ENCODE measurements around the gene DPEP2.
"Not testable (repeated sequence)": the region's sequence is repeated elsewhere in the genome, so short reads cannot be mapped to it uniquely, and the experiment has no call there.

The DPEP2 gene

DNA sequence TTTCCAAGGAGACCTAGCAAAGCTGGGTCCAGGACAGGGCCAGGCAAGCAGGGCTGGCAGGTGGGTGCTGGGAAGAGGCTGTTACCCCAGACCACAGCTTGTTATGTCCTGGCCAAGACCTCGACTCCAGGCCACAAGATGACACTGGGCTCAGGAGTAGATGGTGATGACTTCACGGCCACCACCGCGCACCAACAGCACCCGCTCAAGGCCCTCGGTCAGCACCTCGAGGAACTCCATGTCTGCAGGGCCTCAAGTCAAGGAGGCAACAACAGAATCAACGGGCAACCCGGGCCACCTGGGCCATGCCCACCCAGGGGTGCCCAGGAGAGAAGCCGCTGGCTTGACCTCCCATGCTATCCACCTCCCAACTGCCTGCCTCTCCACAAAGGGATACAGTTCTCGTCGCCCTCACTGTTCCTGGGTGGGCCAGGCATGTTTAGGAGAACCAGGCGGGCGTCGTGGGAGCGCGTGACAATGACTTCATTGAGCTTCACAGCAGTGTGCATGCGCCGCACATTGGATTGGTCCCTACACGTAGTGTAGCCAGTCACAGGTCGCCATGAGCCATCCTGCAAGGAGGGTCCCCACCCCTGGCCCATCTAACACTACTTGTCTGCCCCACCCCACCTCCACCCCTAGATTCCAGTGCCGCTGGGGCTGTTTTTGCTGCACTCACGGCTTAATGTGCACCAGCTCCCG is 54.4 kb downstream of the DPEP2 start:
- H3K27ac Mint-ChIP-seq, result no peak overlapping the region
- no peaks in the 10 kb centered on the region for H3K9me3 Mint-ChIP-seq
- H3K27me3 Mint-ChIP-seq (ENCODE audit: low read depth), result no peaks in the 10 kb centered on the region
- H3K36me3 Mint-ChIP-seq (ENCODE audit: low read depth), result peaks cover 9% of the 10 kb centered on the region
- no peak overlapping the region for H3K4me3 Mint-ChIP-seq
- H3K4me1 Mint-ChIP-seq (ENCODE audit: low read depth), result peaks cover 14% of the 10 kb centered on the region

- Mint-ChIP-seq H3K9me3 (no peaks in the 10 kb centered on the region), H3K27me3 (ENCODE audit: low read depth) (no peaks in the 10 kb centered on the region), H3K27ac (no peak within 1 kb of the TSS), H3K4me1 (ENCODE audit: low read depth) (peaks cover 17% of the 10 kb centered on the region), H3K4me3 (no peak within 1 kb of the TSS), H3K36me3 (ENCODE audit: low read depth) (peaks cover 9% of the 10 kb centered on the region)
Observed at GRCh38 chr16:67943619-67944504, 55.4 kb downstream of the DPEP2 start, which contains the start of gene LCAT. TSS of gene LCAT (minus strand) at chr16:67944120. CDS start at chr16:67944101, 19 bp downstream.

- Mint-ChIP-seq H3K4me3 (no peak overlapping the region), H3K9me3 (no peaks in the 10 kb centered on the region), H3K4me1 (ENCODE audit: low read depth) (peaks cover 17% of the 10 kb centered on the region), H3K36me3 (ENCODE audit: low read depth) (peaks cover 9% of the 10 kb centered on the region), H3K27ac (no peak overlapping the region), H3K27me3 (ENCODE audit: low read depth) (no peaks in the 10 kb centered on the region)
Observed at GRCh38 chr16:67943256-67943618, 56.0 kb downstream of the DPEP2 start.

- no peak overlapping the region for H3K27ac Mint-ChIP-seq
- peaks cover 9% of the 10 kb centered on the region for H3K36me3 Mint-ChIP-seq (ENCODE audit: low read depth)
- peaks cover 17% of the 10 kb centered on the region for H3K4me1 Mint-ChIP-seq (ENCODE audit: low read depth)
- H3K9me3 Mint-ChIP-seq, result no peaks in the 10 kb centered on the region
- no peaks in the 10 kb centered on the region for H3K27me3 Mint-ChIP-seq (ENCODE audit: low read depth)
- H3K4me3 Mint-ChIP-seq, result no peak overlapping the region
Observed at GRCh38 chr16:67942510-67943255, 56.6 kb downstream of the DPEP2 start.

- H3K27ac Mint-ChIP-seq, result no peak overlapping the region
- H3K9me3 Mint-ChIP-seq, result no peaks in the 10 kb centered on the region
- H3K4me1 Mint-ChIP-seq (ENCODE audit: low read depth), result peaks cover 20% of the 10 kb centered on the region
- H3K4me3 Mint-ChIP-seq, result no peak overlapping the region
- H3K36me3 Mint-ChIP-seq (ENCODE audit: low read depth), result peaks cover 9% of the 10 kb centered on the region
- no peaks in the 10 kb centered on the region for H3K27me3 Mint-ChIP-seq (ENCODE audit: low read depth)
Observed at GRCh38 chr16:67942200-67942509, 57.1 kb downstream of the DPEP2 start.

- peak overlapping the region; percentile 23 for H3K4me3 Mint-ChIP-seq
- no peaks in the 10 kb centered on the region for H3K9me3 Mint-ChIP-seq
- peaks cover 24% of the 10 kb centered on the region for H3K4me1 Mint-ChIP-seq (ENCODE audit: low read depth)
- H3K36me3 Mint-ChIP-seq (ENCODE audit: low read depth), result peaks cover 10% of the 10 kb centered on the region
- peak overlapping the region; percentile 20 for H3K27ac Mint-ChIP-seq
- H3K27me3 Mint-ChIP-seq (ENCODE audit: low read depth), result no peaks in the 10 kb centered on the region
Observed at GRCh38 chr16:67941469-67942199, 57.6 kb downstream of the DPEP2 start.

DNA sequence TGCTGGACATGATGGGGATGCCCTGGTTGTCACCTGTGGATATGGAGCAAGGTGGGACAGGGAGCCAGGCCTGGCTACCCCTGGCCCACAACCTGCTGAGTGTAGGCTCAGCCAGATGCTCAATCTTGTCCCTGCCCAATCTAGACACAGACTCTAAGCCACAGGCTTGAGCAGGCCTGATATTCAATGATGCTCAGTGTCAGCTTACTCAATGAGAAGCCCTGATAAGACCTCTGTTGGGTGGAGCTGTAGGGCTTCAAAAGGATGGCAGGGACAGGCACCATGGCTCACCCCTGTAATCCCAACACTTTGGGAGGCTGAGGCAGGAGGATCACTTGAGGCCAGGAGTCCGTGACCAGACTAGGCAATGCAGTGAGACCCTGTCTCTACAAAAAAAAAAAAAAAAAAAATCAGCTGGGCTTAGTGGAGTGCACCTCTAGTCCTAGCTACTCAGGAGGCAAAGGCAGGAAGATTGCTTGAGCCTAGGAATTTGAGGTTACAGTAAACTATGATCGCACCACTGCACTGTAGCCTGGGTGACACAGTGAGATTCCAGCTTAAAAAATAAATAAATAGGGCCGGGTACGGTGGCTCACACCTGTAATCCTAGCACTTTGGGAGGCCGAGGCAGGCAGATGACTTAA is 58.7 kb downstream of the DPEP2 start:
- Mint-ChIP-seq H3K27me3 (ENCODE audit: low read depth) (no peaks in the 10 kb centered on the region), H3K4me3 (no peak overlapping the region), H3K27ac (peak overlapping the region; percentile 41), H3K4me1 (ENCODE audit: low read depth) (peaks cover 24% of the 10 kb centered on the region), H3K9me3 (no peaks in the 10 kb centered on the region), H3K36me3 (ENCODE audit: low read depth) (peaks cover 14% of the 10 kb centered on the region)

GRCh38 chr16:67939507-67940445 is 59.5 kb downstream of the DPEP2 start:
- H3K9me3 Mint-ChIP-seq, result no peaks in the 10 kb centered on the region
- H3K27ac Mint-ChIP-seq, result peak overlapping the region; percentile 41
- peaks cover 31% of the 10 kb centered on the region for H3K4me1 Mint-ChIP-seq (ENCODE audit: low read depth)
- H3K4me3 Mint-ChIP-seq, result no peak overlapping the region
- no peaks in the 10 kb centered on the region for H3K27me3 Mint-ChIP-seq (ENCODE audit: low read depth)
- H3K36me3 Mint-ChIP-seq (ENCODE audit: low read depth), result peaks cover 21% of the 10 kb centered on the region

DNA sequence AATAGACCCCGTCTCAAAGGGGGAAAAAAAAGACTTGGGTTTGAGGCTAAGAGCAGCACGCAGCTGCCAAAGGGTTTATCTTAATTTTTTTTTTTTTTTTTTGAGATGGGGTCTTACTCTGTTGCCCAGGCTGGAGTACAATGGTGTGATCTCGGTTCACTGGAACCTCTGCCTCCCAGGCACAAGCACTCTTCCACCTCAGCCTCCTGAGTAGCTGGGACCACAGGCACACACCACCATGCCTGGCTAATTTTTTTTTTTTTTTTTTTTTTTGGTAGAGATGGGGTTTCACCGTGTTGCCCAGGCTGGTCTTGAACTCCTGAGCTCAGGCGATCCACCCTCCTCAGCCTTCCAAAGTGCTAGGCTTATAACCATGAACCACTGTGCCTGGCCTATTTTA is 61.6 kb downstream of the DPEP2 start:
- H3K9me3 Mint-ChIP-seq; H3K27me3 Mint-ChIP-seq (ENCODE audit: low read depth): not testable (repeated sequence)
- Mint-ChIP-seq H3K27ac (peak overlapping the region; percentile 73), H3K4me3 (peak overlapping the region; percentile 96), H3K36me3 (ENCODE audit: low read depth) (peaks cover 31% of the 10 kb centered on the region), H3K4me1 (ENCODE audit: low read depth) (peaks cover 40% of the 10 kb centered on the region)
